NCI-H1930 (cell line): ENCODE results near the gene NSD2.
A peak's percentile ranks its signal among the peaks of the same experiment; 100 is the strongest.
"Not testable (repeated sequence)": the region's sequence is repeated elsewhere in the genome, so short reads cannot be mapped to it uniquely, and the experiment has no call there.

ENCODE experiments used
- DNase-seq, 2 experiments: peaks; one replicate each; lab custom pipeline; 2025; lab: John Stamatoyannopoulos, UW

Gene NSD2

DNA sequence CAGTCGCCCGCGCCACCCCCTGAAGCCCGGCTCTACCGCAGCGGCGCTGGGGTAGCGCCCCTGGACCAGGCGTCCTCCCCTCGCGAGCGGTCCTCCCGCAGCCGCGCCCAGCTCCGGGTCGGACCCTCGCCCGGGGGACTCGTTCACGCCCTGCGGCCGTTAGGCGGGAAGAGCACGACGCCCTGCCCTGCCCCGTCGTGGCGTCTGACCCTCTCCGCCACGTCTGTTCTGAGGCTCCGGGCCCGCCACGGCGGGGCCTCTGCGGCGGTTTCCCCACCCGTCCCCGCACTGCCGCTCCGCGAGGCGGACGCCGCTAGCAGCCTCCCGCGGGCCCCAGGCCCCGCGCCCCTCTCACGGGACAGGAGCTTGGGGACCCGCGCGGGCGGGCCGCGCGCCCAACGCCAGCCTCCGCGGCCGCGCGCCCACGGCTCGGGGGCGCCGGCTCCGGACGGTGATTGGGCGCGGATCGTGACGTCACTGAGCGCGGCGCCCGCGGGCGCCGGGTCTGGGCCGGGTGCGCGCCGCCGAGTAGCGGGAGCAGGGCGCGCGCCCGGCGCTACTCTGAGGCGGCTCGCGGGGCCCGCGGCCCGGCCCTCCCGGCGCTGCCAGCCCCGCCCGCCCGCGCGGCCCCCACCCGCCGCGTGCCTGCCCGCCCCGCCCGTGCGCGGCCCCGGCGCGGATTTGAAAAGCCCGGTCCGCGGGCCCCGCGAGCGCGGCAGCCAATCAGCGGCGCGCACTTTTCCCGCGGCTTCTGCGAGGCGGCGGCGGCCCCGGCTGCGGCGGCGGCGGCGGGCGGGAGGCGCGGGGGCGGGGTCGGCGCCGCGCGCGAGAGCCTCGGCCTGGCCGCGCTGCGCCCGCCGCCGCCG is at the start of gene NSD2:
NSD2 (plus strand) TSS at position 816 of the 866 bp plus-strand sequence. CDS start 29,262 bp downstream, outside the sequence.
- peak; percentile 80 to 99 for DNase-seq

DNA sequence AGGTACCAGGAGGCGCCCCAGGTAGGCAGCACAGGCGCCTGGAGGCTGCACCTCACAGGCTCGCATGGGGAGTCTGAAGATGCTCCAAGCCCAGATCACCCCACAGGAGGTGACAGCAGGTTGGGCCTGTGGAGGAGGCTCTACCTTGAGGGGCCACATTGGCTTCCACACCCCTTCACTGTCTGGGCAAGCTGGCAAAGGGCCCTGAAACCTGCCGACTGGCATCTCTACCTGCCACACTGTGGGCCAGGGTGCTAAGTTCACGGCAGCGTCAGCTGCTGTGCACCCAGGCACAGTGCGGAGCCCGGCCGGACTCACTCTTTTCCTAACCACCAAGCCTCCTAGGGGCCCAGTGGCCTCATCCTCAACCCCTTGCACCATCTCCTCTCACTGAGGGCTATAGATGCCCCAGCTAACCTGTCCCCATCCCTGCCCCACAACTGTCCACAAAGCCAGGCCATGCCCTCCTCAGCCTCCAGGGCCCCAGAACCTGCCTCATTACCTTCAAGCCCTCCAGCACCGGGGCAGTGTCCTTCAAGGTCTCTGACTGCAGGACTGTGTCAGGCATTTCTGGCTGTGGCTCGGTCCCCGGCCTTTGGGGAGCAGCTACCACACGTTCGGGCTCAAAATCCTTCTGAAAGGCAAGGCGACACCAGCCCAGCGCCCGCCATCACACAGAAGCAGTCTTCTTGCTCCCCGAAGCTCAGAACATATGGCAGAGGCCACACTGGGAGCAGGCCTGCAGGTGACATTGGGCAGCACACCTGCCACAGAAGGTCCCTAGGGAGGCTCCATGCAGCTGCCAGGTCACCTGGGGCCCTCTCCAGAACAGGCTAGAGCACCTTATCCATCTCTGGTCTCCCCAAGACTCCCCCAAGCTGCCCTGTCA is 49.3 kb upstream of the NSD2 start:
- no peak for DNase-seq

DNA sequence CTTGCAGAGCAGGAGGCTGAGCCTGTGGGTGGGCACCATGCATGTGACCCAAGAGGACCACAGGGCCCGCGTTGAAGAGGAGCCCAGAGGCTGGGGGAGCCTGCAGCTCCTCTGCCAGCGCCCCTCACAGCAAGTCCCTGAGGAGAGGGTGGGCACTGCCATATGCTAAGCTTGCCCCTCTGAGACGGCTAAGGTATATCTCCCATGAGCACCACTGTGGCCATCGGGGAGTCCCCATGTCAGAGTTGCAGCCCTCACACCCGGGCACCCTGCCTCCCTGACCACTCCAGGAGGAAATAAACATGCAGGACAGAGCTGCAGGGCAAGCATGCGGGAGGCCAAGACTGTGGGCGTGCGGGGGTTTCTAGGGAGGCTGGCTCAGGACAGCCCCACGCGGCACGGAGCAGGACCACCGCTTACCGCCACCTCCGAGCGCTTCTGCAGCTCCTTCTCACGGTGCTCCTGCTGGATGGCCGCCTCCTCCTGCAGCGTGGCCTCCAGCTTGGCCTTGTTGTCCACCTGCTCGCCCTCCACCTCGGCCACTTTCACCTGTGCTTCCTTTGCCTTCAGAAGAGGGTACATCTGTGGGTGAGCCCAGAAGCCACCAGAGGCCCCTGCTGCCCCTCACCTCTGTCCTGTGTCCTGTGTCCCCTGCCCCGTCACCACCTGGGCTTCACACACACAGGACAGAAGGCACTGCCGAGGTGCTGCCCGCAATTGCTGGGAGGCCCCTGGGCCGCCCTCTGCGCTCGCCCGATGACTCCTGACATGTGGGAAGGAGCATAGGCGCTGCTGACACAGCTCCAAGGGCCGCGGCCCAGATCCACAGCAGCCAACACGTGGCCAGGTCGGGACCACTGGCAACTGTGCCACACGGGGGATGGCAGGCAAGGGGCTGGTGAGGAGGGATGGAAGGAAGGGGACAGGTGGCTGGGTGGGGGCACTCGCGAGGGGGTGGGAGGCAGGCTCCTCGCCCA is 48.3 kb upstream of the NSD2 start:
- DNase-seq: no peak

DNA sequence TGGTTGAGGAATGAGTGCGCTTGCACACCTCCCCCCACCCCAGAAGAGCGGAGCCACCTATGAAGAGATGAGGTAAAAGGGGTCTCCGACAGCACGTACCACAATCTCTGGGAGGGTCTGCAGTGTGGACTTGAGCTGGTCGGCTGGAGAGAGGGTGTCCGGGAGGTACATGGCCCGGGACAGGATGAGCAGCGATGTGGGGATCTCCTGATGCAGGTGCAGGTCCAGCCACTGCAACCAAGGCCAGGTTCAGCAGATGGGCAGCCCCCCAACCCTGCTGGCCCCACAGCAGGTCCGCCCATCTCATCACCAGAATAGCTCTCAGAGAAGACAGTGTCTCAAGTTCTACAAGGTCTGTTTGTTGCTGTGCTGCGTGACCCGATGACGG is 47.7 kb upstream of the NSD2 start:
- no peak for DNase-seq

DNA sequence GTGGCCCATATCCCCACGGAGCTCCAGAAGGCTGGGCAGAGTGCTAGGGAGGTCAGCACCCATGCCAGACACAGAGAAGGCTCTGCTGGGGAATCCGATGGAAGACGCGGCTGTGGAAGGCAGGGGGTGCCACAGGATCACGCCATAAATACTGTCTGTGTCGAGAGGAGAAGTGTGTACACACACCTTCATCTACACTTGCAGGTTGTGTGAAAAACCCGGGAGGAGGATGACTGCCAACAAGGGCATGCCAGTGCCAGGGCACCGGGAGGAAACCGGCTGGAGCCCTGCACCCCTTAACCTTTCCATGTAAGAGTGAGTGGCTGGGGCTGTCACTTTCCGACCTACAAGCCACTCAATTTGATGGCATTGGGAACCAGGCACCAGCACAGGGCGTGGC is 46.4 kb upstream of the NSD2 start:
- DNase-seq: no peak

DNA sequence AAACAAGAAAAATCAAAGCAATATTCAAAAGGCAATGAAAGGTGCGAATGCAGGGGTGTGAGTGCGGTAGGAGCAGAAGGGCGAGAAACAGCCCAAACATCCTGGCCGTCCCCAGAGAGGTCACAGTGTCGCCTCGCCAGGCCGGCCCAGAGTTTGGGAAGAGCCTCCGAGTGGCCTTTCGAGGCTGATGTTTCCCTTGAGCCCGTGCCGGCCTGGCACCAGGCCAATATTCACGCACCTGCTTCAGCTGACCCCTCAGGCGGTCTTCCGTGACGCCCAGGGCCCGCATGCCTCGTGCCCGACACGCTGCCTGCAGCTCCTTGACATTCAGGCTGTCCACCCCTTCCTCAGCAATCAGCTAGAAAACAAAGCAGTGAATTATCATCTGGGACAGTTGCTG is 45.9 kb upstream of the NSD2 start:
- DNase-seq: no peak

DNA sequence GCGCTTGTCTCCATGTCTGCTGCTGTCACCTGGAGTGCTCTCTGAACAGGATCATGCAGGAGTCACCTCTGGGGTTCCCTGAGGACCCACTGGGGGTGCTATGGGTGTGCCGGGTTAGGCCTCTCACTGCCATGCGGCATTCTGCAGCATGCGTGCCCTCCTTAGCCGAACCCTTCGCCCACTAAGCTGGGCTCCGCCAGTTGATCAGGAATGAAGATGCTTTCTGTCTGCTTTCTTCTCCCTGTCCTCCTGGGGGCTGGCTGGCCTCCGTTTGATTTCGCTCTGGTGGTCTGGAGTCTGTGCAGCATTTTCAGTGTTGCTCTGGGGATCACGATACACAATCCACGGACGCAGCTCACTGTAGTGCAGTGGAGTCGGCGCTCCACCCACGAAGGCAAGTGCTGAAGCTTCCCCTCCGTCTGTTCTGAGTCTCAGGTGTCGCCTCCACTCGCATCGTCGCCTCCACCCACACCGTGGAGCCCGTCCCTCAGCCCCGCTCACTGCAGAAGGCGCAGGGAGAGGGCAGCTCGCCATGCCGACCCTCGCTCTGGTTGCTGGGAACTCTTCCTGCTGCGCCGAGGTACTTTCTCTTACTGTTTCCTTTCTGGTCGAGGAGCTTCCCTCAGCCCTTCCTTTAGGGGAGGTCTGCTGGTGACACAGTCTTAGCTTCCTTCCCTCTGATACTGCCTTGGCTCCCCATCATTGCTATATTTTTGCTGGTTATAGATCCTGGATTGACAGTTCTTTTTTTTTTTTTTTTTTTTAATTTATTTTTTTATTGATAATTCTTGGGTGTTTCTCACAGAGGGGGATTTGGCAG is 44.5 kb upstream of the NSD2 start:
- DNase-seq: no peak

DNA sequence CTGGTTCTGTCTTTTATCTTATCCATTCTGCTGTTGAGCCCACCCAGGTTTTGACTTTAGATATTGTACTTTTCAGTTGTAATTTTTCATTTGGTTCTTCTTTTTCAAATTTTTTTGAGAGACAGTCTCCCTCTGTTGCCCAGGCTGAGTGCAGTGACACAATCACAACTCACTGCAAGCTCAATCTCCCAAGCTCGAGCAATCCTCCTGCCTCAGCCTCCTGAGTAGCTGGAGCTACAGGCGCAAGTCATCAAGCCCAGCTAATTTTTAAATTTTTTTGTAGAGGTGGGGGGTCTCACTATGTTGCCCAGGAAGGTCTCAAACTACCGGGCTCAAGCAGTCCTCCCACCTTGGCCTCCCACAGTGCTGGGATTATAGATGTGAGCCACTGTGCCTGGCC is 41.0 kb upstream of the NSD2 start:
- no peak for DNase-seq

DNA sequence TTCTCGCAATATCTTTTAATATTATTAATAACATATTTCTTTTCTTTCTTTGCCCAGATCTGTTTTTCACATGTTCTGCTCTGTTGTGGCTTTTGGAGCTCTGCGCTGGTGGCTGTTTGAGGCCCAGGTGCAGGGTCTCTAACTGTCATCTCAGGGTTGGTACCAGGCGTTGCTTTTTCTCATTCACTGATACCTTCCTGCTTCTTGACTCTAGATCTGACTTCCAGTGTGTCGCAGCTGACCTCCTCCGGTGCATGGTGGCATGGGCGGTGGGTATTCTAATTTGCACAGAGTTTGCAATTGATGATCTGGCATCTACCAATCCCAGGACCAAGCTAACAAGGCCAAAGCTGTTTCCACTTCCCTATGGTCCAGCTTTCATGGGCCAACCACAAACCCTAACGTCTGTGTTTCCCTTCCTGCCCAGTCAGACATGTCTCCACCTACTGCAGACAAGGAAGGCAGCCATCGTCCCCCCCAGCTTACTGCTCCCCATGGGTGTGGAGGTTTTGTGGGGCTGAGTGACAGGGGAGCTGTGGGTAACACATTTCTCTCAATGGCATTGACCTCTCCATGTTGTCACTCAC is 40.5 kb upstream of the NSD2 start:
- no peak for DNase-seq

DNA sequence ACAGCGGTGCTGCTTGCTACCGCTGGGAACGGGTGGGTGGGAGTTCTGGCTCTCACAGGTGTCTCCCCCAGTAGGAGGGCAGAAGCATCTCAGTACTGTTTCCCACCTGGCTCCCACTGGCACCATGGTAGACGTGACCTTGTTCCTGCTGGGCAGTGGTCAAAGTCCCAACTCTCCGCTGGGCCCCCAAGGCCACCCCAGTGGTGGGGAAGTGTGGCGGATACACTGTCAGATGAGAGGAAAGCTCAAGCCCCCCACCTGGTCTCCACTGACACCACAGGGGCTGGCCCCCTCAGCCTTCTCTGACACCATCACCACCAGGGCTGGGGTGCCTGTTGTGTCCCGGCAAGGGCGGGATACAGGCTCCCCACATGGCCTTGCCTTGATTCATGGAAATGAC is 39.9 kb upstream of the NSD2 start:
- no peak for DNase-seq

DNA sequence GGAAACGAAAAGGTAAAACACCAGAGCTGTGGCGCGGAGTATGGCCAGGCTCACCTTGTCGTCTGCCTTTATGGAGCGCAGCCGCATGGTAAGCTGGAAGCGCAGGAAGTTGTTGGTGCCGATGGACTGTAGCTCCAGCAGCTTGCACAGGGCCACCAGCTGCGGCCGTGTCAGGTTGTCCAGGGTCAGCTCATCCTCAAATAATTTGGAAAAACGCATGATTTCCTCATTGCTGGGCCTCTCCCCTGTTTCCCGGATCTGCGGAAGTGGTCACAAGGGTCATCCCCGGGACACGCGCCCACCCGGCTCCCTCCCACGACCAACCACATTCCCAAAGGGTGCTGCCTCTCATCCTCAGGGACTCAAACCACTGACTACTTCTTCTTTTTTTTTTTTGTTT is 38.5 kb upstream of the NSD2 start:
- no peak for DNase-seq

DNA sequence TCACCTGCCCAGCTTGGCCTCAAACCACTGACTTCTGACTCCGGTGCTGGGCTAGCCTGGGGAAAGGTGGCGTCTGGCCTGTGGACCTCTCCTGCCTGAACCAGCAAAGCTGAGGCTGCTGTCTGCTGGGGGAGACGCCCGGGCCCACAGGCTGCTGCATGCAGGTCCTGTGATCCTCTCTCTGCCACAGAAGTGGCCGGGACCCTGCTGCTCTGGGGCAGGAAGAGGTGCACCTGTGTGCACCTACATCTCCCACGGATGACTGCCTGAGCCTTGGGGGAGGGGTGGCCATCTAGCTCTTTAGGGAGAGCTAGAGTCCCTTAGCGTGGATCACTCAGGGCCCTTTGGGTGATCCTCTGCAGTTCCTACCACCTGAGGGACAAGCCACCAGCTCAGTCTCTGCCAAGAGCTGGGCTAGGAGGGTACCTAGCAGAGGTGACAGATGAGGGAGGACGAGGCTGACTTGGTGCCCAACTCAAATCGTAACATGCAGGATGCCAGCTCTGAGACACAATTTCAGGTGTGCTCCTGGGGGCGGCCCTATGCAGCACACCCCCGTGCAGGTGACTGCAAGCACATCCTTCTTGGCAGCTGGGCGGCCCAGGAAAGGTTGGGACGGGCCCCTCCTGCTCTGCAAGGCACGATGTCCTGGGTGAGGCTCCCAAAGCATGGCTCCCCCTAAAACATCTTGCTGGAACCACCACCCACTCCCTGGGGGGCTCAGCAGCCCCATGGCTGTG is 37.7 kb upstream of the NSD2 start:
- DNase-seq: no peak

DNA sequence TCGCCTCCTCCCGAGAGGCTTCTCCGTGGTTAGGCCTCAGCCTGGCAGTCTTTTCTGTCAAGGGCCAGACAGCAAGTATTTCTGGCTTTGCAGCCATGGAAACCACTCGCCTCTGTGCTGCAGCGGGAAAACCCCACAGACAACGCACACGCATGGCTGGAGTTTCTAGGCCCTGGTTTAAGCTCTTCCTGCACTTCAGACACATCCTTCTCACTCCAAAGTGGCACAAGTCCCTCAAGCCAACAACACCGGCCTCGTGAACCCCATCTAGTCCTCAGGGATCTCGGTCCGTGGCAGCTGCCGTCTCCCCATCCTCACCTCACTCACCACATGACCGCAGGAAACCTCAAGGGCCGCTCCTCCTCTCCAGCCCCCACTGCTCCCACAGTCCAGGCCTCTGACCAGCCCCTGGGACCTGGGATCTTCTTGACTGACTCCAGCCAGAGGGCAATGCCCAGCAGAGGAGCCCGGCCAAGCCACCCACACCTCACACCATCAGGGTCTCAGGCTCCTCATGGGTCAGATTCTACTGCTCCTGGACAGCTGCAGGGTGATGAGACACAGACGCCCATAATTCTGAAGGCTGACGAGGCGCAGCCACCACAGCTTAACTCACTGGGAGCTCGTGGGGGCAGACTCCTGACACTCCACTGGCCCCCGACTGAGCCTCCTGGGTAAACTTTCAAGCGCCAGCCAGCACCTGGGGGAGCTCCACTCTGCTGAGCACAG is 37.0 kb upstream of the NSD2 start:
- no peak for DNase-seq

DNA sequence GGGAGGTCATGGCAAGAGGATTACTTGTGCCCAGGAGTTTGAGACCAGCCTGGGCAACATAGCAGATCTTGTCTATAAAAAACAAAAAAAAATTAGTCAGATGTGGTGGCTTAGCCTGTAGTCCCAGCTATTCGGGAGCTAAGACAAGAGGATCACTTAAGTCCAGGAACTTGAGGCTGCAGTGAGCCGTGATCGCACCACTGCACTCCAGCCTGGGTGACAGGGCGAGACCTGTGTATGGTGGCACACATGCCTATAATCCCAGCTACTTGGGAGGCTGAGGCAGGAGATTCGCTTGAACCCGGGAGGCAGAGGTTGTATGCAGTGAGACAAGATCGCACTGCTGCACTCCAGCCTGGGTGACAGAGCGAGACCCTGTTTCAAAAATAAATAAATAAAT is 35.4 kb upstream of the NSD2 start:
- DNase-seq: not testable (repeated sequence)

DNA sequence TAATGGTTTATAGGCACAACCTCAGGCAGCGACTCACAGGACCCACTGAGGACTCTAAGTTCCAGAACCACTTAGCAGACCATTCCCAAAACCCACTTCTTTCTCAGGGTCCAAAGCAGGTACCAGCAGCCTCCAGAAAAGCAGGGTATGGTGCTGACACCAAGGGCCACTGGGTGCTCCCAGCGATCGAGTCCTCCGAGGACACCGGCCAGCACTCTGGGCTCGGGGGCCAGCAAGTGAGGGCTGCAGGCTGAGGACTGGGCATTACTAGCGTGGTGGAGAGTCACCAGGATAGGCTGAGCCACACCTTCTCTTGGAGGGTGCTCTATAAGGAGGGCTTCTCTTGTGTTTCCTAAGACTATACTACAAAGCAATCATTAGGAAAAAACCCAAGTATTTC is 34.5 kb upstream of the NSD2 start:
- DNase-seq: no peak

DNA sequence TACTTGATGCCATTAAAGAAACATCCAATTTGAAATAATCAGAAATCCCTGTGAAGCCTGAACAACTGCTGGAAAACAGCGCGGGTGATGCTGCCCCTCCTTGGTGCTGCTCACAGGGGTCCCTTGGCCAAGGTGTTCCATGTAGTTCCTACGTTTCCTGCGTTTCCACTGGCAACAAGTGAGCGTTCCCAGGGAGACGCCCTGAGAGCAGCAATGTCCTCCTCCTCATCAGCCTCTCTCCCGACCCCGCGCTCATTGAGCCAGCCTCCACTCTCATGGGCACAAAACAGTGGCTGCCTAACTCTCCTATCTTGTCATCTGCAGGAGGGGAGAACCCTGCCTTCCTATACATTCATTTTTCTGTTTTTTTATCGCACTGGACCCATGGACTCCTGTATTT is 34.1 kb upstream of the NSD2 start:
- no peak for DNase-seq

DNA sequence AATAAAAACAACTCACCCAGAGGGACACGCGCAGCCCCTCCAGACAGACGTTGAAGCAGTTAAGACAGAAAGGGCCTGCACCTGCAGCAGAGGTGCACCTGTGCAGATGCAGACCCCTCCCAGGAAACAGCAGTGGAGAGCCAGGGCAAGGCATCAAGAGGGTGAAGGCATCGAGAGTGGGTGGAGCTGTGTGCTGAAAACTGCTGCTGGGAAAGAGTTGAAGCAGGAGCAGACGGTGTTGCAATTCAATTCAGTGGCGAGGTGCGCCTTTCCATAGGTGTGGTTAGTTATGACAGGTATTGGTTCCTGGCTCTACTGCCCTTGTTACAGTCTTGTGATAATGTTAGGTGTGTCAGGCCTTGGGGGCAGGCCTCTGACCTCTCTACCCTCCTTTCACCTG is 31.9 kb upstream of the NSD2 start:
- no peak for DNase-seq

DNA sequence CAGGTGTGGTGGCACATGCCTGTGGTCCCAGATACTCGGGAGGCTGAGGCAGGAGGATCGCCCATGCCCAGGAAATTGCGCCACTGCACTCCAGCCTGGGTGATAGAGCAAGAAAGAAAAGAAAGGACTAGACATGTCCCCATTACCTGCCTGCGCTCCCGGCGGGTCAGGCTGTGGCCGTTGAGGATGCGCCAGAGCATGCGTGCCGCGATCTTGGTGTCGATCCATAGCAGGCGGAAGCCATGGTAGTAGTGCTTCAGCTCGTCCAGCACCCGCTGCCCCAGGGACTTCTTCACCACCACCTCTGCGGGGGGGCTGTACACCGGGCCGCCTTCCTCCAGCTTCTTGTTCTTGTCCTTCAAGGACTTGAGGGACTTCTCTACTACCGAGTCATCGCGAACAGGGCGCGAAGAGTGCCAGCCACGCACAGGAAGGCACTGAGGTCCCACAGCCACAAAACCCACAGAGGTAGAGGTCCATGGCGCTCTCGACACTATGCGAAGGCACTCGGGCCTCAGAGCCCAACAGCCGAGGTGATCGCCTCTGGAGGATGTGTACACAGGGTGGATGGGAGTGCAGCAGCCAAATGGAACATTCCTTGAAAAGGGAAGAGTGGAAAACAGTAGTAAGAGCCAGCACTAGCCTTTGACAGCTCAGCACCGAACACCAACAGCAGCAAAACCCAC is 29.8 kb upstream of the NSD2 start:
- DNase-seq: no peak

DNA sequence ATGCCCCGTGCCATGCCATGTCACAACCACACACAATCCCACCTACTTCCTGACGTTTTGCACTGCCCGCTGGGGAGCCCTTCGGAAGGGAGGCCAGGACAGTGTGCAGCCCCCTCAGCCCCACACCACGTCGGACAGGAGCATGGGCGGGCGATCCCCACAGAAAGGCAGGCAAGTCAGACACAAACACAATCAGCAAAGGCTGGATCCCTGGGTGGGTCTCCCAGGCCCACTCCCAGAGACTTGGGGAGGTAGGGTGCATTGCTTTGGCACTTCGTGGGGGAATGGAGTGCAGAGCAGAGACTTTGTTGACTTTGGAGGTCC is 29.3 kb upstream of the NSD2 start:
- DNase-seq: no peak
